ENCODE data around the gene PPIL4. TPM values are rescaled to one million over a fixed set of nuclear protein-coding genes. Genes with fewer than 3 reads are reported as not detected.

The PPIL4 gene
- total and polyA plus RNA-seq, 10 of the 15 experiments (the other 5 are each of a cell fraction or from before 2014, with no cell fraction given), result 8.0 to 28.4 (median 24.3) TPM

DNA sequence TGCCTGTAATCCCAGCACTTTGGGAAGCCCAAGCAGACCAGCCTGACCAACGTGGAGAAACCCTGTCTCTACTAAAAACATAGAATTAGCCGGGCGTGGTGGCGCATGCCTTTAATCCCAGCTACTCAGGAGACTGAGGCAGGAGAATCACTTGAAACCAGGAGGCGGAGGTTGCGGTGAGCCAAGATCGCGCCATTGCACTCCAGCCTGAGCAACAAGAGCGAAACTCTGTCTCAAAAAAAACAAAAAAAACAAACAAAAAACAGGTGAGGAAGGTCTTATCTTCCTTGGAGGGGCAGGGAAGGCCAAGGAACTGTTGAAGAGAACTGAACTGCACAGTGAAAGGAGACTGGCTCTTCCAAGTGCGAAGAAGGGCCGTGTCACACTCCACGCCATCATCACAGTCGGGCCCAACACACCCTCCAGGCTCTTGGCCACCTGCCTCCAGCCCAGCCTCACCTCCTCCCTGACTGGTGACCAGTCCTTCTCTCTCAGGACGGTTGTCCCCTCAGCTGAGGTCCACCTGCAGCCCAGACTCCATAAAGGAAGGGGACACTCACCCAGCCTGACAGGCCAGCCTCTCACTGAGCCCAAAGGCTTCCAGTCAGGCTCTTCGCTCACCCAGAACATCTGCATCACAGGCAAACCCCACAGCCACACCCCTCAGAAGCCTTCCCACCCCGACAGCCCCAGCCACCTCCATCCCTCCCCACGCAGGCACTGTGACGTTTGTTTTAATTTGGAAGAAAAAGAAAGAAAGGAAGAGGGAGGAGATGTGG, 65.2 kb downstream of the PPIL4 start (continued):
- TF ChIP-seq BCLAF1 (IDR thresholded peaks at IDR 0.05) (no peak), ZNF274 (IDR thresholded peaks at IDR 0.05; ENCODE audit: insufficient read depth, insufficient read length) (no peak), HDGF (IDR thresholded peaks at IDR 0.05) (peak; percentile 55; the same call in 1 of the 2 replicates), MXI1 (IDR thresholded peaks at IDR 0.05; ENCODE audit: low read depth, low read length) (no peak), CHD4 (IDR thresholded peaks at IDR 0.05) (no peak), SIX5 (IDR thresholded peaks at IDR 0.05; ENCODE audit: low read depth, low read length, severe bottlenecking) (no peak), TARDBP (IDR thresholded peaks at IDR 0.05; ENCODE audit: borderline replicate concordance) (no peak), KDM1A (IDR thresholded peaks at IDR 0.05; ENCODE audit: borderline replicate concordance) (no peak), BRCA1 (IDR thresholded peaks at IDR 0.05; ENCODE audit: low read depth, low read length) (no peak), MEF2A (IDR thresholded peaks at IDR 0.05; ENCODE audit: insufficient read depth, low read depth, low read length) (no peak), PRDM15 (CRISPR knock-in tag; IDR thresholded peaks at IDR 0.05) (no peak), POLR2A (IDR thresholded peaks at IDR 0.05; ENCODE audit: low read depth, low read length) (peak; percentile 52; the same call in 1 of the 2 replicates), NFXL1 (IDR thresholded peaks at IDR 0.05; ENCODE audit: borderline replicate concordance) (no peak), IKZF2 (IDR thresholded peaks at IDR 0.05) (peak in 1 of 2 experiments; percentile 25; a peak in 1 of 4 replicates), CEBPB (IDR thresholded peaks at IDR 0.05; ENCODE audit: borderline replicate concordance in 1 of 2, low read depth in 2 of 2, low read length in 2 of 2) (no peak)
- TF ChIP-seq, protein P1, sequence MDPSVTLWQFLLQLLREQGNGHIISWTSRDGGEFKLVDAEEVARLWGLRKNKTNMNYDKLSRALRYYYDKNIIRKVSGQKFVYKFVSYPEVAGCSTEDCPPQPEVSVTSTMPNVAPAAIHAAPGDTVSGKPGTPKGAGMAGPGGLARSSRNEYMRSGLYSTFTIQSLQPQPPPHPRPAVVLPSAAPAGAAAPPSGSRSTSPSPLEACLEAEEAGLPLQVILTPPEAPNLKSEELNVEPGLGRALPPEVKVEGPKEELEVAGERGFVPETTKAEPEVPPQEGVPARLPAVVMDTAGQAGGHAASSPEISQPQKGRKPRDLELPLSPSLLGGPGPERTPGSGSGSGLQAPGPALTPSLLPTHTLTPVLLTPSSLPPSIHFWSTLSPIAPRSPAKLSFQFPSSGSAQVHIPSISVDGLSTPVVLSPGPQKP (IDR thresholded peaks at IDR 0.05; ENCODE audit: low read depth, low read length), result no peak
- TF ChIP-seq, protein P2, sequence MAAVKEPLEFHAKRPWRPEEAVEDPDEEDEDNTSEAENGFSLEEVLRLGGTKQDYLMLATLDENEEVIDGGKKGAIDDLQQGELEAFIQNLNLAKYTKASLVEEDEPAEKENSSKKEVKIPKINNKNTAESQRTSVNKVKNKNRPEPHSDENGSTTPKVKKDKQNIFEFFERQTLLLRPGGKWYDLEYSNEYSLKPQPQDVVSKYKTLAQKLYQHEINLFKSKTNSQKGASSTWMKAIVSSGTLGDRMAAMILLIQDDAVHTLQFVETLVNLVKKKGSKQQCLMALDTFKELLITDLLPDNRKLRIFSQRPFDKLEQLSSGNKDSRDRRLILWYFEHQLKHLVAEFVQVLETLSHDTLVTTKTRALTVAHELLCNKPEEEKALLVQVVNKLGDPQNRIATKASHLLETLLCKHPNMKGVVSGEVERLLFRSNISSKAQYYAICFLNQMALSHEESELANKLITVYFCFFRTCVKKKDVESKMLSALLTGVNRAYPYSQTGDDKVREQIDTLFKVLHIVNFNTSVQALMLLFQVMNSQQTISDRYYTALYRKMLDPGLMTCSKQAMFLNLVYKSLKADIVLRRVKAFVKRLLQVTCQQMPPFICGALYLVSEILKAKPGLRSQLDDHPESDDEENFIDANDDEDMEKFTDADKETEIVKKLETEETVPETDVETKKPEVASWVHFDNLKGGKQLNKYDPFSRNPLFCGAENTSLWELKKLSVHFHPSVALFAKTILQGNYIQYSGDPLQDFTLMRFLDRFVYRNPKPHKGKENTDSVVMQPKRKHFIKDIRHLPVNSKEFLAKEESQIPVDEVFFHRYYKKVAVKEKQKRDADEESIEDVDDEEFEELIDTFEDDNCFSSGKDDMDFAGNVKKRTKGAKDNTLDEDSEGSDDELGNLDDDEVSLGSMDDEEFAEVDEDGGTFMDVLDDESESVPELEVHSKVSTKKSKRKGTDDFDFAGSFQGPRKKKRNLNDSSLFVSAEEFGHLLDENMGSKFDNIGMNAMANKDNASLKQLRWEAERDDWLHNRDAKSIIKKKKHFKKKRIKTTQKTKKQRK (IDR thresholded peaks at IDR 0.05; ENCODE audit: low read depth, low read length), result no peak
